WERI-Rb-1 (cell line): ENCODE data around the gene PRICKLE2.

Experiments
- DNase-seq: peaks from one replicate; pipeline ENCODE4 v3.0.0-alpha.2; 2020
- H3K27ac ChIP-seq: fragments of 250-450 bp; sonication (Bioruptor Pico); 2 replicates; pipeline ENCODE4 v1.5.1; 2020; ENCODE audit warnings: mild to moderate bottlenecking, moderate library complexity
- H3K27me3 ChIP-seq: fragments of 250-450 bp; sonication (Bioruptor Pico); 2 replicates; pipeline ENCODE4 v1.5.1; 2021; ENCODE audit warnings: mild to moderate bottlenecking, low read depth, moderate library complexity; ENCODE audit not compliant: insufficient read depth, severe bottlenecking
- H3K36me3 ChIP-seq: fragments of 250-450 bp; sonication (Bioruptor Pico); 2 replicates; pipeline ENCODE4 v1.5.1; 2020; ENCODE audit warnings: mild to moderate bottlenecking, moderate library complexity
- H3K4me3 ChIP-seq: 2 replicates; pipeline ENCODE4 v1.5.1; 2011; ENCODE audit warnings: low read depth, mild to moderate bottlenecking, control low read depth, low read length
- H3K9me3 ChIP-seq: fragments of 250-450 bp; sonication (Bioruptor Pico); 2 replicates; pipeline ENCODE4 v1.5.1; 2021; ENCODE audit warnings: mild to moderate bottlenecking, moderate library complexity; ENCODE audit not compliant: severe bottlenecking
- CTCF ChIP-seq: IDR thresholded peaks from 2 replicates; pipeline ENCODE4 v1.5.1; 2011; ENCODE audit warnings: low read depth, mild to moderate bottlenecking, control low read depth, inconsistent platforms, low read length

PRICKLE2 gene

GRCh38 chr3:64081235-64081630 lies 144.0 kb downstream of the PRICKLE2 start:
- H3K36me3 ChIP-seq: no peaks in the 10 kb centered on the region
- DNase-seq: no peak
- H3K9me3 ChIP-seq: no peaks in the 10 kb centered on the region
- no peak overlapping the region for H3K27ac ChIP-seq
- no peak overlapping the region for H3K4me3 ChIP-seq
- no peak for TF ChIP-seq CTCF
- H3K27me3 ChIP-seq: no peaks in the 10 kb centered on the region

- no peak for DNase-seq
- TF ChIP-seq CTCF: no peak
- no peaks in the 10 kb centered on the region for H3K36me3 ChIP-seq
- H3K27ac ChIP-seq: no peak overlapping the region
- H3K9me3 ChIP-seq: no peaks in the 10 kb centered on the region
- no peaks in the 10 kb centered on the region for H3K27me3 ChIP-seq
- H3K4me3 ChIP-seq: no peak overlapping the region
Measured at GRCh38 chr3:64080616-64081234, 144.5 kb downstream of the PRICKLE2 start.

GRCh38 chr3:64079369-64080150 lies 145.7 kb downstream of the PRICKLE2 start:
- no peaks in the 10 kb centered on the region for H3K27me3 ChIP-seq
- no peak for DNase-seq
- TF ChIP-seq CTCF: no peak

GRCh38 chr3:64078966-64079365 lies 146.3 kb downstream of the PRICKLE2 start:
- Histone ChIP-seq H3K27me3 (no peaks in the 10 kb centered on the region), H3K36me3 (no peaks in the 10 kb centered on the region), H3K9me3 (peaks cover 4% of the 10 kb centered on the region), H3K27ac (no peak overlapping the region), H3K4me3 (no peak overlapping the region)
- no peak for TF ChIP-seq CTCF
- DNase-seq: no peak

More at GRCh38 chr3:64079369-64080150, 145.7 kb downstream of the PRICKLE2 start:
- peaks cover 4% of the 10 kb centered on the region for H3K9me3 ChIP-seq
- no peak overlapping the region for H3K4me3 ChIP-seq
- H3K36me3 ChIP-seq: no peaks in the 10 kb centered on the region
- no peak overlapping the region for H3K27ac ChIP-seq

- Histone ChIP-seq H3K4me3 (no peak overlapping the region), H3K9me3 (peaks cover 7% of the 10 kb centered on the region), H3K27ac (no peak overlapping the region), H3K27me3 (no peaks in the 10 kb centered on the region), H3K36me3 (no peaks in the 10 kb centered on the region)
- no peak for TF ChIP-seq CTCF
- no peak for DNase-seq
Measured at GRCh38 chr3:64074895-64075679, 150.2 kb downstream of the PRICKLE2 start.
